ENCODE results near the gene FBXL7. TPM values are rescaled to one million over a fixed set of nuclear protein-coding genes. Genes with fewer than 3 reads are reported as not detected.

FBXL7 gene
- total RNA-seq, 5 donors from 2014 or later (not counting 1 experiment from before 2014, with no cell fraction given) = 0.06 to 0.07 TPM; not detected in 3

- CTCF ChIA-PET = interaction anchor here in 1 of 2 donors (0.6 kb wide), 1 partner anchor 1076 kb away, joined by 3 read pairs; no protein-coding TSS in a partner anchor
- 49% methylated on average over 2 of the region's 2 CpGs for WGBS (ENCODE audit: insufficient coverage)
- peaks cover 5 to 10% (median 7%) of the 10 kb centered on the region in 3 donors for H3K9me3 Mint-ChIP-seq
- POLR2A ChIA-PET = no interaction called here
- no peak overlapping the region for H3K27ac Mint-ChIP-seq
- no peaks in the 10 kb centered on the region for H3K27me3 ChIP-seq (replicated peaks in 1 of 2; ENCODE audit: control insufficient read depth in 2 of 2, extremely low read depth in 1 of 2, insufficient read depth in 2 of 2, low read length in 1 of 2)
- H3K27me3 Mint-ChIP-seq = no peaks in the 10 kb centered on the region
- H3K9me3 ChIP-seq = no peaks in the 10 kb centered on the region
- ATAC-seq (replicated peaks in 1 of 4) (no peak), DNase-seq (no peak)
- H3K4me1 ChIP-seq (ENCODE audit: control insufficient read depth in 1 of 2, extremely low read depth in 1 of 2, insufficient read depth in 2 of 2, low read length in 2 of 2) = no peaks in the 10 kb centered on the region
- no peaks in the 10 kb centered on the region for H3K36me3 Mint-ChIP-seq
- H3K27ac ChIP-seq (ENCODE audit: low read length) = no peak overlapping the region
- H3K36me3 ChIP-seq (ENCODE audit: control insufficient read depth in 2 of 2, extremely low read depth in 1 of 2, insufficient read depth in 1 of 2, low read length in 1 of 2) = no peaks in the 10 kb centered on the region
- no peak overlapping the region for H3K4me3 Mint-ChIP-seq
- no peaks in the 10 kb centered on the region for H3K4me1 Mint-ChIP-seq
- no peak overlapping the region for H3K4me3 ChIP-seq (ENCODE audit: control insufficient read depth in 1 of 2, extremely low read depth in 1 of 2, low read length in 1 of 2)
Observed at GRCh38 chr5:15637886-15638285, 137.9 kb downstream of the FBXL7 start.

- H3K4me1 ChIP-seq (ENCODE audit: control insufficient read depth in 1 of 2, extremely low read depth in 1 of 2, insufficient read depth in 2 of 2, low read length in 2 of 2) = no peaks in the 10 kb centered on the region
- ATAC-seq (replicated peaks in 1 of 4) (no peak), DNase-seq (no peak)
- CTCF ChIA-PET = interaction anchor here in 1 of 2 donors (0.6 kb wide), 1 partner anchor 1077 kb away, joined by 3 read pairs; no protein-coding TSS in a partner anchor
- no peak overlapping the region for H3K27ac ChIP-seq (ENCODE audit: low read length)
- no peaks in the 10 kb centered on the region for H3K27me3 ChIP-seq (replicated peaks in 1 of 2; ENCODE audit: control insufficient read depth in 2 of 2, extremely low read depth in 1 of 2, insufficient read depth in 2 of 2, low read length in 1 of 2)
- Mint-ChIP-seq H3K9me3 (peaks cover 5 to 14% (median 7%) of the 10 kb centered on the region in 3 donors), H3K27ac (no peak overlapping the region), H3K4me1 (no peaks in the 10 kb centered on the region), H3K4me3 (no peak overlapping the region), H3K36me3 (no peaks in the 10 kb centered on the region), H3K27me3 (no peaks in the 10 kb centered on the region)
- H3K36me3 ChIP-seq (ENCODE audit: control insufficient read depth in 2 of 2, extremely low read depth in 1 of 2, insufficient read depth in 1 of 2, low read length in 1 of 2) = no peaks in the 10 kb centered on the region
- no peaks in the 10 kb centered on the region for H3K9me3 ChIP-seq
- POLR2A ChIA-PET = no interaction called here
- 80% methylated on average over 1 of the region's 6 CpGs for WGBS (ENCODE audit: insufficient coverage)
- no peak overlapping the region for H3K4me3 ChIP-seq (ENCODE audit: control insufficient read depth in 1 of 2, extremely low read depth in 1 of 2, low read length in 1 of 2)
Observed at GRCh38 chr5:15638296-15638695, 138.3 kb downstream of the FBXL7 start.

GRCh38 chr5:15639288-15639687 is 139.3 kb downstream of the FBXL7 start:
- no peak for ATAC-seq (replicated peaks in 1 of 4)
- H3K4me1 Mint-ChIP-seq = no peaks in the 10 kb centered on the region
- H3K36me3 Mint-ChIP-seq = no peaks in the 10 kb centered on the region
- WGBS (ENCODE audit: insufficient coverage) = no CpG with 5 or more reads among the region's 2 CpGs
- Histone ChIP-seq H3K27ac (ENCODE audit: low read length) (no peak overlapping the region), H3K36me3 (ENCODE audit: control insufficient read depth in 2 of 2, extremely low read depth in 1 of 2, insufficient read depth in 1 of 2, low read length in 1 of 2) (no peaks in the 10 kb centered on the region), H3K9me3 (no peaks in the 10 kb centered on the region), H3K4me3 (ENCODE audit: control insufficient read depth in 1 of 2, extremely low read depth in 1 of 2, low read length in 1 of 2) (no peak overlapping the region), H3K4me1 (ENCODE audit: control insufficient read depth in 1 of 2, extremely low read depth in 1 of 2, insufficient read depth in 2 of 2, low read length in 2 of 2) (no peaks in the 10 kb centered on the region), H3K27me3 (replicated peaks in 1 of 2; ENCODE audit: control insufficient read depth in 2 of 2, extremely low read depth in 1 of 2, insufficient read depth in 2 of 2, low read length in 1 of 2) (no peaks in the 10 kb centered on the region)
- ChIA-PET CTCF (no interaction called here), POLR2A (no interaction called here)
- H3K4me3 Mint-ChIP-seq = no peak overlapping the region
- H3K27me3 Mint-ChIP-seq = no peaks in the 10 kb centered on the region
- peaks cover 5 to 17% (median 7%) of the 10 kb centered on the region in 3 donors for H3K9me3 Mint-ChIP-seq
- DNase-seq = no peak
- no peak overlapping the region for H3K27ac Mint-ChIP-seq

GRCh38 chr5:15640116-15640515 is 140.1 kb downstream of the FBXL7 start:
- H3K4me1 ChIP-seq (ENCODE audit: control insufficient read depth in 1 of 2, extremely low read depth in 1 of 2, insufficient read depth in 2 of 2, low read length in 2 of 2) = no peaks in the 10 kb centered on the region
- H3K4me3 Mint-ChIP-seq = no peak overlapping the region
- no peak for DNase-seq
- no peak overlapping the region for H3K27ac Mint-ChIP-seq
- H3K36me3 ChIP-seq (ENCODE audit: control insufficient read depth in 2 of 2, extremely low read depth in 1 of 2, insufficient read depth in 1 of 2, low read length in 1 of 2) = no peaks in the 10 kb centered on the region
- peaks cover 5 to 17% (median 7%) of the 10 kb centered on the region in 3 donors for H3K9me3 Mint-ChIP-seq
- ChIA-PET CTCF (no interaction called here), POLR2A (no interaction called here)
- H3K27me3 Mint-ChIP-seq = no peaks in the 10 kb centered on the region
- H3K36me3 Mint-ChIP-seq = no peaks in the 10 kb centered on the region
- no peaks in the 10 kb centered on the region for H3K4me1 Mint-ChIP-seq
- H3K27me3 ChIP-seq (replicated peaks in 1 of 2; ENCODE audit: control insufficient read depth in 2 of 2, extremely low read depth in 1 of 2, insufficient read depth in 2 of 2, low read length in 1 of 2) = no peaks in the 10 kb centered on the region
- H3K4me3 ChIP-seq (ENCODE audit: control insufficient read depth in 1 of 2, extremely low read depth in 1 of 2, low read length in 1 of 2) = no peak overlapping the region
- no peaks in the 10 kb centered on the region for H3K9me3 ChIP-seq
- no peak overlapping the region for H3K27ac ChIP-seq (ENCODE audit: low read length)
- no peak for ATAC-seq (replicated peaks in 1 of 4)
- no CpG with 5 or more reads among the region's 5 CpGs for WGBS (ENCODE audit: insufficient coverage)

GRCh38 chr5:15643731-15644130 is 143.8 kb downstream of the FBXL7 start:
- Histone ChIP-seq H3K4me1 (ENCODE audit: control insufficient read depth in 1 of 2, extremely low read depth in 1 of 2, insufficient read depth in 2 of 2, low read length in 2 of 2) (no peaks in the 10 kb centered on the region), H3K9me3 (no peaks in the 10 kb centered on the region), H3K4me3 (ENCODE audit: control insufficient read depth in 1 of 2, extremely low read depth in 1 of 2, low read length in 1 of 2) (no peak overlapping the region), H3K27ac (ENCODE audit: low read length) (no peak overlapping the region), H3K36me3 (ENCODE audit: control insufficient read depth in 2 of 2, extremely low read depth in 1 of 2, insufficient read depth in 1 of 2, low read length in 1 of 2) (no peaks in the 10 kb centered on the region), H3K27me3 (replicated peaks in 1 of 2; ENCODE audit: control insufficient read depth in 2 of 2, extremely low read depth in 1 of 2, insufficient read depth in 2 of 2, low read length in 1 of 2) (no peaks in the 10 kb centered on the region)
- H3K27me3 Mint-ChIP-seq = no peaks in the 10 kb centered on the region
- ATAC-seq (replicated peaks in 1 of 4) = no peak
- H3K9me3 Mint-ChIP-seq = peaks cover 10 to 26% (median 10%) of the 10 kb centered on the region in 3 donors
- ChIA-PET CTCF (no interaction called here), POLR2A (no interaction called here)
- no peak overlapping the region for H3K4me3 Mint-ChIP-seq
- DNase-seq = no peak
- no peaks in the 10 kb centered on the region for H3K4me1 Mint-ChIP-seq
- no peak overlapping the region for H3K27ac Mint-ChIP-seq
- WGBS (ENCODE audit: insufficient coverage) = 29% methylated on average over 1 of the region's 3 CpGs
- no peaks in the 10 kb centered on the region for H3K36me3 Mint-ChIP-seq

GRCh38 chr5:15645381-15646160 is 145.6 kb downstream of the FBXL7 start:
- WGBS (ENCODE audit: insufficient coverage) = 40% methylated on average over 4 of the region's 7 CpGs
- Mint-ChIP-seq H3K27ac (no peak overlapping the region), H3K4me1 (no peaks in the 10 kb centered on the region), H3K4me3 (no peak overlapping the region), H3K27me3 (no peaks in the 10 kb centered on the region), H3K36me3 (no peaks in the 10 kb centered on the region), H3K9me3 (peaks cover 8 to 24% (median 9%) of the 10 kb centered on the region in 3 donors)
- ATAC-seq (replicated peaks in 1 of 4) (no peak), DNase-seq (no peak)
- Histone ChIP-seq H3K27ac (ENCODE audit: low read length) (no peak overlapping the region), H3K4me3 (ENCODE audit: control insufficient read depth in 1 of 2, extremely low read depth in 1 of 2, low read length in 1 of 2) (no peak overlapping the region), H3K4me1 (ENCODE audit: control insufficient read depth in 1 of 2, extremely low read depth in 1 of 2, insufficient read depth in 2 of 2, low read length in 2 of 2) (no peaks in the 10 kb centered on the region), H3K27me3 (replicated peaks in 1 of 2; ENCODE audit: control insufficient read depth in 2 of 2, extremely low read depth in 1 of 2, insufficient read depth in 2 of 2, low read length in 1 of 2) (no peaks in the 10 kb centered on the region), H3K36me3 (ENCODE audit: control insufficient read depth in 2 of 2, extremely low read depth in 1 of 2, insufficient read depth in 1 of 2, low read length in 1 of 2) (no peaks in the 10 kb centered on the region), H3K9me3 (no peaks in the 10 kb centered on the region)
- CTCF ChIA-PET = no interaction called here
- POLR2A ChIA-PET = no interaction called here

All from T-cell (primary cell).